ENCODE measurements around the gene TPRX2. TPM values are rescaled to one million over a fixed set of nuclear protein-coding genes. Genes with fewer than 3 reads are reported as not detected.
"Not testable (repeated sequence)": the region's sequence is repeated elsewhere in the genome, so short reads cannot be mapped to it uniquely, and the experiment has no call there.

TPRX2 gene
- total RNA-seq, 1 donor = not detected

- DNase-seq (ENCODE audit: low read depth) = no peak
- TF ChIP-seq CTCF (IDR thresholded peaks at IDR 0.05; ENCODE audit: insufficient read depth, low read depth, low read length) = no peak
- H3K4me3 ChIP-seq (ENCODE audit: low read depth, low read length) = no peak overlapping the region
These were observed 10.6 kb upstream of the TPRX2 start for GRCh38 chr19:47848425-47848822.

GRCh38 chr19:47848823-47849473, 10.1 kb upstream of the TPRX2 start:
- TF ChIP-seq CTCF (IDR thresholded peaks at IDR 0.05; ENCODE audit: insufficient read depth, low read depth, low read length) = peak; percentile 46
- H3K4me3 ChIP-seq (ENCODE audit: low read depth, low read length) = no peak overlapping the region
- DNase-seq (ENCODE audit: low read depth) = peak; percentile 20

- TF ChIP-seq CTCF (IDR thresholded peaks at IDR 0.05; ENCODE audit: insufficient read depth, low read depth, low read length) = no peak
- no peak for DNase-seq (ENCODE audit: low read depth)
- H3K4me3 ChIP-seq (ENCODE audit: low read depth, low read length) = no peak overlapping the region
These were observed 6.0 kb upstream of the TPRX2 start for GRCh38 chr19:47853003-47853402.

GRCh38 chr19:47854459-47854858, 4.6 kb upstream of the TPRX2 start:
- no peak for TF ChIP-seq CTCF (IDR thresholded peaks at IDR 0.05; ENCODE audit: insufficient read depth, low read depth, low read length)
- no peak overlapping the region for H3K4me3 ChIP-seq (ENCODE audit: low read depth, low read length)
- no peak for DNase-seq (ENCODE audit: low read depth)

- DNase-seq (ENCODE audit: low read depth) = peak; percentile 15
- not testable (repeated sequence) for H3K4me3 ChIP-seq (ENCODE audit: low read depth, low read length)
These were observed 804 bp upstream of the TPRX2 start for GRCh38 chr19:47858231-47858630.

GRCh38 chr19:47859838-47860237, 803 bp downstream of the TPRX2 start:
- not testable (repeated sequence) for H3K4me3 ChIP-seq (ENCODE audit: low read depth, low read length); DNase-seq (ENCODE audit: low read depth)

- H3K4me3 ChIP-seq (ENCODE audit: low read depth, low read length) = no peak overlapping the region
- no peak for DNase-seq (ENCODE audit: low read depth)
- TF ChIP-seq CTCF (IDR thresholded peaks at IDR 0.05; ENCODE audit: insufficient read depth, low read depth, low read length) = no peak
These were observed 1.7 kb downstream of the TPRX2 start for GRCh38 chr19:47860602-47861297.

- no peak for TF ChIP-seq CTCF (IDR thresholded peaks at IDR 0.05; ENCODE audit: insufficient read depth, low read depth, low read length)
- no peak for DNase-seq (ENCODE audit: low read depth)
- no peak overlapping the region for H3K4me3 ChIP-seq (ENCODE audit: low read depth, low read length)
These were observed 2.6 kb downstream of the TPRX2 start for GRCh38 chr19:47861630-47862029.
